ENCODE data around the gene COQ9.
"Not testable (repeated sequence)": the region's sequence is repeated elsewhere in the genome, so short reads cannot be mapped to it uniquely, and the experiment has no call there.

The COQ9 gene

DNA sequence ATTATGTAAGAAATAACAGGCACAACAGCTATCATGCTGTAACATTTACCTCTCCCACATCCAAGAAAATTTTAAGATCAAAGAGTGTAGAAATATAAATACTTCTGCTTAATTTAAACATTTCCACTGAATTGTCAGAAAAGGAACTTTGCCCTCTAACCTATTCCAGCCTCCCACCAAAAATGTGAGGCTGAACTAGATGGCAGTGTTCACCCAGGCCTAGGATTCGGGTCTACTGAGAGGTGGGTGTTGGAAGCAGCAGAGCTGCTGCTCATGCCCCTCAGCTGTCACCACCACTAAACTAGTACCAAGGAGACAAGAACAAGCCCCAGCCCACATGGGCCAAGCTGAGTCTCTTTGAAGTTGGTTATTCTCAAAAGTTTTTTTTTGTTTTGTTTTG lies 11.4 kb upstream of the COQ9 start:
- no peak overlapping the region for H3K27ac Mint-ChIP-seq
- no peak overlapping the region for H3K4me3 Mint-ChIP-seq
- ATAC-seq (replicated peaks): no peak
- DNase-seq: no peak
- no peaks in the 10 kb centered on the region for H3K4me1 Mint-ChIP-seq (ENCODE audit: low read depth in 2 of 2)
- no peaks in the 10 kb centered on the region for H3K27me3 Mint-ChIP-seq
- H3K9me3 Mint-ChIP-seq: peaks cover 0 to 3% of the 10 kb centered on the region in 2 donors
- peaks cover 61% of the 10 kb centered on the region for H3K36me3 Mint-ChIP-seq (ENCODE audit: insufficient read depth)

DNA sequence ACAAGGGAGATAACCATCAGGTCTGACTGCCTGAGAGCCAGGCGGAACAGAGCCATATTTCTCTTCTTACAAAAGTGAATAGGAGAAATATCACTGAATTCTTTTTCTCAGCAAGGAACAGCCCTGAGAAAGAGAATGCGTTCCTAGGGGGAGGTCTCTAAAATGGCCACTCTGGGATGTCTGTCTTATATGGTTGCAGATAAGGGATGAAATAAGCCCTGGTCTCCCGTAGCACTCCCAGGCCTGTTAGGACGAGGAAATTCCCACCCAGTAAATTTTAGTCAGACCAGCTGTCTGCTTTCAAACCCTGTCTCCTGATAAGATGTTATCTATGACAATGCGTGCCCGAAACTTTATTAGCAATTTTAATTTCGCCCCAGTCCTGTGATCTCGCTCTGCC lies 7.3 kb upstream of the COQ9 start:
- H3K9me3 Mint-ChIP-seq; H3K27me3 Mint-ChIP-seq; H3K4me1 Mint-ChIP-seq (ENCODE audit: low read depth in 2 of 2); H3K4me3 Mint-ChIP-seq; H3K27ac Mint-ChIP-seq; ATAC-seq (replicated peaks); DNase-seq: not testable (repeated sequence)
- peaks cover 31% of the 10 kb centered on the region for H3K36me3 Mint-ChIP-seq (ENCODE audit: insufficient read depth)

DNA sequence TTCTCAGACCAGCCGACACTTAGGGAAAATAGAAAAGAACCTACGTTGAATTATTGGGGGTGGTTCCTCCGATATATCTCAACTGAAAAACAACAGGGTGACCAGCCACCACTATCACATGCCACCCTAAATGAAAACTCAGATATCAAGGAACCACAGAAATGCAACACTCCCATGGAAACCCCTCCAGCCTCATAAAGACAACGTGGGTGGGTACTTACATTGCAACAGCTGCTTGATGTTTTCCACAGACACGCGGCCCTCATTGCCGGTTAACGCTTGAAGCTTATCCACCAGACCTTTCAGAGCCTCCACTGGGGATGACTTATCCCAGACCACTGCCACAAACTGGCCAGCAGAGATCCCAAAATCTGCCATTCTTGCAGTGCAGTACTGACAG lies 6.7 kb upstream of the COQ9 start:
- not testable (repeated sequence) for H3K4me3 Mint-ChIP-seq; H3K4me1 Mint-ChIP-seq (ENCODE audit: low read depth in 2 of 2); H3K27me3 Mint-ChIP-seq; ATAC-seq (replicated peaks); DNase-seq; H3K27ac Mint-ChIP-seq; H3K9me3 Mint-ChIP-seq
- peaks cover 28% of the 10 kb centered on the region for H3K36me3 Mint-ChIP-seq (ENCODE audit: insufficient read depth)

DNA sequence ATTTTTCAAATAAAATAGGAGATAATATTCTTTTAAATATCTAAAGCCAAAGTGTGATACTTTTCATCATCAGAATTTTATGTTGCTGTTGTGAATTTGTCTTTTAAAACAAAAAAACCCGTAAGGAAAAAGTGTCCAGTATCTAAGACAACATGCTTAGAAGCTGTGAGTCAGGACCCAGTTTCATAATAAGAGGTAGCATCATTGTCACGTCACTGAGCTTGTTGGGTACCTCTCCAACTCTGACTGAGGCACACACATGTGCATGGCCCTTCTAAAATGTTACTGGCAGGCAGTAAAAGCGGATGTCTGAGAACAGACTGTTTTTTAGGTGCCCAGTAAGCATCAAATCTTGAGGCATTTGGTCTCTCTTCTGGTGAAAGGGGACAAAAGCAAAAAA lies 2.6 kb upstream of the COQ9 start:
- Mint-ChIP-seq H3K4me3 (no peak overlapping the region), H3K9me3 (peaks cover 0 to 3% of the 10 kb centered on the region in 2 donors), H3K27ac (no peak overlapping the region), H3K27me3 (no peaks in the 10 kb centered on the region), H3K4me1 (ENCODE audit: low read depth in 2 of 2) (peaks cover 5 to 30% of the 10 kb centered on the region in 2 donors), H3K36me3 (ENCODE audit: insufficient read depth) (peaks cover 16% of the 10 kb centered on the region)
- DNase-seq (no peak), ATAC-seq (replicated peaks) (no peak)

DNA sequence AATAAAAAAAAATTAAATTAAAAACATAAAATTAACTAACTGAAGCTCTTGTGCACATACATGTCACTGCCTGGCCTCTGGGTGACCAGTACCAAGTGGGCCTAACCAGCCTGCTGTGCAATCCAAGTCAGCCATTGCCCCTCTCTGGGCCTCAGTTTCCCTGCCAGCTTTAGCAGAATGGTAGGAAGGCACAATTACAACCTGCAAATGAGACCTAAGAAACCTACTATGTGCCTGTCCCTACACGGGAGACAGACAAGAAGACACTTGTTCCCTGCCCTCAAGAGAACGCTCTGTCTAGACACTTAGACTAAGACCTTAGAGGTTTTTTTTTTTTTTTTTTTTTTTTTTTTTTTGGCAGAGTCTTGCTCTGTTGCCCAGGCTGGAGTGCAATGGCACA lies 1.8 kb upstream of the COQ9 start:
- DNase-seq (no peak), ATAC-seq (replicated peaks) (no peak)
- H3K4me3 Mint-ChIP-seq: no peak overlapping the region
- H3K36me3 Mint-ChIP-seq (ENCODE audit: insufficient read depth): peaks cover 13% of the 10 kb centered on the region
- H3K9me3 Mint-ChIP-seq: peaks cover 0 to under 1% of the 10 kb centered on the region in 2 donors
- H3K4me1 Mint-ChIP-seq (ENCODE audit: low read depth in 2 of 2): peaks cover 5 to 30% of the 10 kb centered on the region in 2 donors
- H3K27me3 Mint-ChIP-seq: no peaks in the 10 kb centered on the region
- no peak overlapping the region for H3K27ac Mint-ChIP-seq

DNA sequence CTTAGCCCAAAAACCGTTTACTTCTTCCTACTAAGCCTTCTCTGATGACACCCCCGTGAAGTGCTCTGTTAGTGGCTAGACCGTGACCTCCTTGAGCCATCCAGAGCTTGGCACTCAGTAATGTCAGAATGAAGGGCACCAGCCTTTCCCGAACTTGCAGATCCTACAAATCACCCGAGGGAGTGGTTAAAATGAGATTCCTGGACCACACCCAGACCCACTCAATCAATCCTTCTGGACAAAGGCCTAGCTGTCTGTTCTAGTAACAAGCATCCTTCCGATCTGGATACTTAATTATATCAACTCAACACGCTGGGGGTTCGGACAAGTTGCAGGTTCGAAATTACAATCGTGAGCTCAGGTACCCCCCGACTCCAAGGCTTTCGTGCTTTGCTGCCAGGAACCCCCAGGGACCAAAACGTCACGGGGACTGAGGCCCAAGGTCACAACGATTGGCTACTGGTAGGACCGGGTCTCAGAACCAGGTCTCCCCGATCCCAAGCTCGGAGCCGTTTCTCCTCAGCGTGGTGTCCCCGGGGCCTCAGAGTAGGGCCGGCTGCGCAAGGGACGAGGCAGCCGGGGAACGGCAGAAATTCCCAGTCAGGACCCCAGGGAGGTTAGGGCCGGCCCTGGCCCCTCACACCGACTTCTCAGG lies 621 bp upstream of the COQ9 start:
- Mint-ChIP-seq H3K4me3 (peak overlapping the region; percentile 89 to 90), H3K27me3 (no peaks in the 10 kb centered on the region), H3K9me3 (no peaks in the 10 kb centered on the region), H3K36me3 (ENCODE audit: insufficient read depth) (peaks cover 10% of the 10 kb centered on the region), H3K4me1 (ENCODE audit: low read depth in 2 of 2) (peaks cover 8 to 27% of the 10 kb centered on the region in 2 donors), H3K27ac (peak overlapping the region; percentile 93 to 94)
- ATAC-seq (replicated peaks): peak; percentile 15
- DNase-seq: peak in 1 of 3 experiments; percentile 2

DNA sequence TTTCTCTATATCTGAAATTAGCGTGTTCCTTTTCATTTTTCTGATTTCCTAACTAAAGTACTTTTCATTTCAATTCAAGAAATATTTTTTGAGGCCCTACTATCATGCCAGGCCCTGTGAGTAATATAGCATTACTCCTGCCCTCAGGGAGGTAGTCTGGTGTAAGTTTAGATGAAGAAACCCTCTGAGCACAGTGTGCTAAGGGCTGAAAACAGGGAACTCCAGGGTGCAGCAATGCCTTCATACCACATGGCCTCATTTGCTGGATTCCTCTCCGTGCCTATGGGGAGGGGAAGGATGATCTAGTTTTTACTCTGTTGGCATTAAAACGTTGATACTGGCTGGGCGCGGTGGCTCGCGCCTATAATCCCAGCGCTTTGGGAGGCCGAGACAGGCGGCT lies 4.7 kb downstream of the COQ9 start:
- DNase-seq: no peak
- no peak overlapping the region for H3K4me3 Mint-ChIP-seq
- ATAC-seq (replicated peaks): no peak
- H3K9me3 Mint-ChIP-seq: no peaks in the 10 kb centered on the region
- no peaks in the 10 kb centered on the region for H3K27me3 Mint-ChIP-seq
- peak overlapping the region in 1 of 2 donors; percentile 83 for H3K27ac Mint-ChIP-seq
- peaks cover 3 to 17% of the 10 kb centered on the region in 2 donors for H3K4me1 Mint-ChIP-seq (ENCODE audit: low read depth in 2 of 2)
- peaks cover 24% of the 10 kb centered on the region for H3K36me3 Mint-ChIP-seq (ENCODE audit: insufficient read depth)

DNA sequence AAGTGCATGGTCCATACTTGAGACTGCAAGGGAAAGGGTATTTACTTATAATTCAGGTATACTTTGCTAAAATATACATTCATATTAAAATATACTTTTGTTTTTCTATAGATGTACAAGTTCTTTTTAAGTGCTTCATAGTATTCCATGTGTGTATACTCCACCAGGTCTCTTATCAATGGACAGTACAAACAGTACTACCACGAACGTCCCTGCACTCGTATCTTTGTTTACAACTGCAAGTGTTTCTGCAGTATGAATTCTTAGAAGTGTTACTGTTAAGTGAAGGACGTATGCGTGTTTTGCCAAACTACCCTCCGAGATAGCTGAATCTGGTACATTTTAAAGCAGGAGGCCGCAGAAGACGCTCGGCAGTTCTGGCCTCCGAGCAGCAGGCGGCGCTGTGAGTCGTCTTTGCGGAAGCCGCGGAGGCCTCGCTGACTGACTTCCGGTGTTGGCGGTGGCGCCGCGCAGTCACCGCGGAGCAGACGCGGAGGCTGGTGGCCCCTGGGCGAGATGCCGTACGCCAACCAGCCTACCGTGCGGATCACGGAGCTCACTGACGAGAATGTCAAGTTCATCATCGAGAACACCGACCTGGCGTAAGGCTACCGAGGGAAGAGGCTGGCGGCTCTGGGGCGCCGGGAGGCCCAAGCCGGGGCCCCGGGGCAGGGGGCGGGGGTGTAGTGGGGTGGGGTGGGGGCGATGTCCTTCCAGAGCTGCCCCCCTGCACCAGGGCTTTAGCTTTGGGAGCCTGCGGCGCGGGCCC lies 15.1 kb downstream of the COQ9 start, which contains the start of gene POLR2C:
POLR2C (plus strand) TSS at position 471 of the 769 bp plus-strand sequence; CDS start at position 517, 46 bp downstream.
- H3K27ac Mint-ChIP-seq: peak within 1 kb of the TSS; percentile 95 to 99
- DNase-seq: peak; percentile 93 to 94 (median 93)
- peak within 1 kb of the TSS; percentile 87 to 100 for H3K4me3 Mint-ChIP-seq
- H3K36me3 Mint-ChIP-seq (ENCODE audit: insufficient read depth): peaks cover 35% of the 10 kb centered on the region
- no peaks in the 10 kb centered on the region for H3K27me3 Mint-ChIP-seq
- H3K9me3 Mint-ChIP-seq: no peaks in the 10 kb centered on the region
- peaks cover 24 to 32% of the 10 kb centered on the region in 2 donors for H3K4me1 Mint-ChIP-seq (ENCODE audit: low read depth in 2 of 2)
- peak; percentile 98 for ATAC-seq (replicated peaks)

DNA sequence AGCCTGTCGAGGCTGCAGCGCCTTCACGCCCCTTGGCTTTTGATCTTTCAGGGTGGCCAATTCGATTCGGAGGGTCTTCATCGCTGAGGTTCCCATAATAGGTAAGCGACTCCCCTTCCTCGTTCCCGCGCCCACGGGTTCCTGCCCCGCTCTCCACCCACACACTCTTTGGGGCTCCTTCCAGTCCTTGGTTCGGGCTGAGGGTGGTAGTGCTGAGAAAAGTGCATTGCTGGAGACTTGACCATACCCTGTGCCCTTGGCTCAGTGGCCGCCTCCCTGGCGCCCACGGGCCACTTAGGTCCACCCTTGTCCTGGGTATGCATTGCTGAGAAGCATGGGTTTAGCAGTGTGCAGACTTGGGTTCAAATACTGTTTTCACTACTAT lies 15.7 kb downstream of the COQ9 start:
- no peak for DNase-seq
- Mint-ChIP-seq H3K27ac (peak overlapping the region; percentile 95 to 99), H3K4me3 (peak overlapping the region; percentile 87 to 100), H3K36me3 (ENCODE audit: insufficient read depth) (peaks cover 40% of the 10 kb centered on the region), H3K27me3 (no peaks in the 10 kb centered on the region), H3K9me3 (no peaks in the 10 kb centered on the region), H3K4me1 (ENCODE audit: low read depth in 2 of 2) (peaks cover 24 to 38% of the 10 kb centered on the region in 2 donors)
- peak; percentile 7 for ATAC-seq (replicated peaks)

DNA sequence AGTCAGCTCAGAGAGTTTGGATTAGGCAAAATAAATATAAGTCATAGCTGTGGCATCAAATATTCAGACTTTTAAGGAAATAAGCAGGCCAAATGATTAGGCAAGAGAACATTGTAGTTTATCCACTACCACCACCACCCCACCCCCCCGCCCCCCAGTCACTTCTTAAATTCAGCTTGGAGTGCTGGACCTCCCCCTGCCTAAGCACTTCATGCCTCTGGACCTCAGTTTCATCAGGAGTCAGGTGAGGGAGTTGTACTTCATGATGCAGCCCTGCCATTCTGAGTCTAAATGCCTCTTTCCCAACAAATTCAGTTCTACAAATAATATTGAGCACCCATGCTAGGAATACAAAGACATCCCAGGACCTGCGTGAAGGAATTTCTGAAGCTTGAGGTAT lies 17.2 kb downstream of the COQ9 start:
- no peaks in the 10 kb centered on the region for H3K27me3 Mint-ChIP-seq
- peaks cover 24 to 41% of the 10 kb centered on the region in 2 donors for H3K4me1 Mint-ChIP-seq (ENCODE audit: low read depth in 2 of 2)
- DNase-seq (no peak), ATAC-seq (replicated peaks) (no peak)
- peaks cover 54% of the 10 kb centered on the region for H3K36me3 Mint-ChIP-seq (ENCODE audit: insufficient read depth)
- peak overlapping the region in 1 of 2 donors; percentile 100 for H3K4me3 Mint-ChIP-seq
- H3K27ac Mint-ChIP-seq: peak overlapping the region; percentile 26 to 95
- H3K9me3 Mint-ChIP-seq: no peaks in the 10 kb centered on the region

DNA sequence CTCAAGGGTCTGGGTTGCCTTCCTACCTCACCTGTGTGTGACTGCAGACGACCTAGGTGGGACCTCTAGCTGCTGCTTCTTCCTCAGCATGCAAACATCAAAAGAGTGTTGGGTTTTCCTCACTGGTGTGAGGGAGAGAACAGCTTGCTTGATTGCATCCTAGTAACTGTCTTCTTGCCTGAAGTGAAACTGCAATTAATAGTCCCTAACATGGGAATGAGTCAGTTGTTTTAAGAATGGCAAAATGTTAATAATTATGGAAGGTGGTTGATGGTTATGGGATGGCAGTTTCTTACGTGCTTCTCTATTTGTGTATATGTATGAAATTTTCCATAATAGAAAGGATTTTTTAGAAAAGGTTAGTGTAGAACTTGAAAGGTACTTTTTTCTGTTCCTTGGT lies 21.1 kb downstream of the COQ9 start:
- peaks cover 18 to 26% of the 10 kb centered on the region in 2 donors for H3K4me1 Mint-ChIP-seq (ENCODE audit: low read depth in 2 of 2)
- H3K9me3 Mint-ChIP-seq: no peaks in the 10 kb centered on the region
- DNase-seq: no peak
- H3K27ac Mint-ChIP-seq: peak overlapping the region in 1 of 2 donors; percentile 65
- peaks cover 67% of the 10 kb centered on the region for H3K36me3 Mint-ChIP-seq (ENCODE audit: insufficient read depth)
- ATAC-seq (replicated peaks): no peak
- no peak overlapping the region for H3K4me3 Mint-ChIP-seq
- no peaks in the 10 kb centered on the region for H3K27me3 Mint-ChIP-seq

DNA sequence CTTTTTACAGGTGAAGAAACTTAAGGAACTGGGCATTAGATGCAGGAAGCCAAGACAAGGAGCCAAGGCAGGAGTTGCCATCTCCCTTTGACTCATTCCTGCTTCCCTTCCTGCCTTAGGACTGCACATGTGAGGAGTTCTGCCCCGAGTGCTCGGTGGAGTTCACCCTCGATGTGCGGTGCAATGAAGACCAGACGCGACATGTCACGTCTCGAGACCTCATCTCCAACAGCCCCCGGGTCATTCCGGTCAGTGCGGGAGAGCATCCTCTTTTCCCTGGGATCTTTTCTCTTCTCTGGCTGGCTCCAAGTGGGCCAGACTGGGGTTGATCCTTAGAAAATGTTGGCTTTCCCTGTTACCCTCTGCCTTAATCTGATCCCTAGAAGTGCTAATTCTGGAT lies 21.8 kb downstream of the COQ9 start:
- H3K27me3 Mint-ChIP-seq: no peaks in the 10 kb centered on the region
- DNase-seq: no peak
- no peak overlapping the region for H3K4me3 Mint-ChIP-seq
- peaks cover 12 to 21% of the 10 kb centered on the region in 2 donors for H3K4me1 Mint-ChIP-seq (ENCODE audit: low read depth in 2 of 2)
- peak overlapping the region in 1 of 2 donors; percentile 65 for H3K27ac Mint-ChIP-seq
- no peaks in the 10 kb centered on the region for H3K9me3 Mint-ChIP-seq
- H3K36me3 Mint-ChIP-seq (ENCODE audit: insufficient read depth): peaks cover 60% of the 10 kb centered on the region
- no peak for ATAC-seq (replicated peaks)

DNA sequence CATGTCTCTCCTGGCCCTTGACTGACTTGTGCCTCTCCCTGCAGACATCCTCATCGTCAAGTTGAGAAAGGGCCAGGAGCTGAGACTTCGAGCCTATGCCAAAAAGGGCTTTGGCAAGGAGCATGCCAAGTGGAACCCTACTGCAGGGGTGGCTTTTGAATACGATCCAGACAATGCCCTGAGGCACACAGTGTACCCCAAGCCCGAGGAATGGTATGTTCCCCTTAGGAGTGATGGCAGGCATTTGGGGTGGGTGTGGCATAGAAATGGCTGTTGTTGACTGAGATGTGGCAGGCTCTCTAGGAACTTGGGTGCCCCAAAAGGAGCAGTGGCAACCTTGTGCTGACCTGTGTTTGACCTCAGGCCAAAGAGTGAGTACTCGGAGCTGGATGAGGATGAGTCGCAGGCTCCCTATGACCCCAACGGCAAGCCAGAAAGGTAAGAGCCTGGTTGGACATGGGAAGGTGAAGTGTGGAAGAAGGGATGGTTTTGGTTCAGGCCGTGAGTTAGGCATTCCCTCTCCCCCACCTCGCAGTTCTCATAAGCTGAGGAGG lies 22.7 kb downstream of the COQ9 start:
- ATAC-seq (replicated peaks) (no peak), DNase-seq (no peak)
- Mint-ChIP-seq H3K27me3 (no peaks in the 10 kb centered on the region), H3K9me3 (no peaks in the 10 kb centered on the region), H3K27ac (no peak overlapping the region), H3K4me1 (ENCODE audit: low read depth in 2 of 2) (peaks cover 5 to 14% of the 10 kb centered on the region in 2 donors), H3K36me3 (ENCODE audit: insufficient read depth) (peaks cover 54% of the 10 kb centered on the region), H3K4me3 (no peak overlapping the region)
